Activated effector memory CD4-positive, alpha-beta T cell treated with anti-CD3 and anti-CD28 coated beads, Interleukin-2, amount 50 U/mL, for 16 hours (primary cell): ENCODE results near the gene DGCR2.
"Not testable (repeated sequence)": the region's sequence is repeated elsewhere in the genome, so short reads cannot be mapped to it uniquely, and the experiment has no call there.

Experiments
- DNase-seq: peaks from one replicate; pipeline ENCODE4 v3.0.0-alpha.2; 2020

DGCR2 gene

DNA sequence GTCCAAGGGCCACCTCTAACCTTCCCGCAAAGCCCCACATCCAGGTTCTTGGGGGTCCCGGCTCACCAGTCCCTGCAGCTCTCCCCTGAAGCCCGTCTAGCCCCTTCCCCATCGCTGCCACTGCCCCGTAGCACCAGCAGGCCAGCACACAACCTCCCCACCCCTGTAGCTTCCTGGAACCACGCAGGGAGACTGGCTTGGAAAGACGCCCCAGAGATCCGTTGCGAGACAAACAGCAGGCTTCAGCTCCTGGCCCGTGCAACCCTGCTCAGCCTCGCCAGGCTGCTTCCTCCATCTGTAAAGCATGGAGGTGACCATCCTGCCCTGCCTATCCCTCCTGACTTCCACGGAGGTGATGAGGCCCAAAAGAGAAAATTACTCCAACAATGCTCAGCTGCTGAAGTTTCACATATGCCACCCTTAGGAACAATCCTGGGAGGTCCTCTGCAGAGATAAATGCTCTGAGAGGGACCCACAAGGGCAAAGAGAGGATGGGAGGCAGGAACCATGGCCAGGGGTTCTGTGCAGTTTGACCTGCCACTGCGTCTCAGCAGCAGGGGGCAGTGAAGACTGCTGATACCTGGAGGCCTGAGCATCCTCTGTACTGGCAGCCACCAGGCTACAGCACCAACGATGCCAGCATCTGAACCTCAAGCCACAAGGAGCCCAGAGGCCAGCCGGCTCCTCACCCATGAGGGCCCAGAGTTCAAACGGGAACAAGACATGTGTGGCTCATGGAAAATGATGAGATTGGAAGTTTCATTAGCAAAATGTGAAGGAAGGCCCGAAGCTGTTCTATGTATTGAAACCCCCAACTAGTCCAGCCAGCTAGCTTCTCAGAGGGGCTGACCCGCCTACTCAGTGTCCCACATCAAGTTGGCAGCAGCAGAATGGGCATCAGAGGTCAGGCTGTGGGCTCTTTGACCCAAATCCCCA lies 16.1 kb downstream of the DGCR2 start:
- peak; percentile 82 for DNase-seq

DNA sequence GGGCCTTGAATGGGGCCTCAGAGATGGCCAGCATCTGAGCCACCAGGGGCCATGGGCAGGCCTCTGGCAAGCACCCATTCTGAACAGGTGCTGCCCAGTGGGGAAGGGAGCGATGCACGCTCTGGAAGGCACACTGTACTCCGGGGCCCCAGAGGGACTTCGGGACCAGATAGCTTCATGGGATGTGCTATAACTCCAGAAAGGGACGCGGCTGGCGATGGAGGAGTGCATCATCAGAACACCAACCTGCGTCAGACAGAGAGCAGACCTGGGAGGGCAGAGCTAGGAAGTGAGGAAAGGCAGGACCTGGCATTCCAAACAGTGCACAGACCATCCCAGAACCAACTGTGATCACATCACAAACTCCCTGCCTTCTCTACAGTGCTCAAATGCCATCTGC lies 16.8 kb downstream of the DGCR2 start:
- peak; percentile 55 for DNase-seq

DNA sequence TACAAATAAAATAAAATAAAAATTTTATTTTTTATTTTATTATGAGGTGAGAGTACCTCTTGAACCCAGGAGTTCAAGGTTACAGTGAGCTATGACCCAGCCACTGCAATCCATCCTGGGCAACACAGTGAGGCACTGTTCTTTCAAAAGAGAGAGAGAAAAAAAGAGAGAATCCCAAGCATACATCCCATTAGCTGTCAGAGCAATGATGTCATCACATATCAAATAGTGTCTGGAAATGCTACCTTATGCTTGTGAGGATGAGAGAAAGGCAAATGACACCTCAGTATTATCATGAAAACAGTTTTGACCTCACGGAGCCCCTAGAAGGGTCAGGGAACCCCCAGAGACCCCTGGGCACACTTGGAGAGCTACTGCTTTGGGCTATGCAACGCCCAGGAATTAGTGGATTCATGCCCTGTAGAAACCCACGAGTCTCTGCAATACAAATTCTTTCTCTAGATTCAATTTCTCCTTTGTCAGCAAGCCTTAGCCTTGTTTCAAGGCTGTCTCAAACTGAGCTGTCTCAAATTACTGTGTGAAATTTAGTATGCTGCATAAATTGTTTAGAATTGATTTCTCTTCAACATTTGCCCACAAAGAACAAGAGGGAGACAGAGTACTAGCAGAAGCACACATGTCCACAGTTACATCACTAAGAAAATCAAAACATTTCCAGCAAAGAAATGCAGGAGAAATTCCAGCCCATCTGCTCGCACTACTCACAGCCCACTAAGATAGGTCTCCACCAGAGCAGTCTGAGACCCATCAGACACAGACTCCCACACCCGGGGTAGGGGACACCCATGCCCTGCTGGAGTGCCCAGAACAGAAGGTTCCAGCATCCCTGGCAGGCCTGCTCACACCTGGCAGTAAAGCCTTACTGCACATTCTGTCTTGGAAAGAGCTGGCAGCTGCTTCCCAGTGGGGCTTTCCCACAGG lies 18.1 kb downstream of the DGCR2 start:
- peak; percentile 59 for DNase-seq

DNA sequence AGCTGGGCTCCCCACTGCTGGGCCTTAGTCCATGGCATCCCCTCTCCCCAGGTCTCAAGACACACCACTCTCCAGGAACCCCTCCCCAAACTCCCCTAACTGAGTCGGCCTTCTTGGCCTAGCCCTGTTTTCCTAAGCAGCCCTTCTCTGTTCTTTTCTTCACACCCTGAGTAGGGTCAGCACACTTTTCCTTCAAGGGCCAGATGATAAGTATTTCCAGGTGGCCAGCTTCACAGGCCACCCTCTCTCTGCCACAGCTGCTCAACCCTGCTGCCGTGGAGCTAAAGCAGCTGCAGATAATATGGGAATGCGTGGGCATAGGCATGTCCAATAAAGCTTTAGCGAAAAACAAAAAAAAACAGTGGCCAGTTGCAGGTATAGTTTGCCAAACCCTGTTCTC lies 24.1 kb downstream of the DGCR2 start:
- DNase-seq, result no peak

DNA sequence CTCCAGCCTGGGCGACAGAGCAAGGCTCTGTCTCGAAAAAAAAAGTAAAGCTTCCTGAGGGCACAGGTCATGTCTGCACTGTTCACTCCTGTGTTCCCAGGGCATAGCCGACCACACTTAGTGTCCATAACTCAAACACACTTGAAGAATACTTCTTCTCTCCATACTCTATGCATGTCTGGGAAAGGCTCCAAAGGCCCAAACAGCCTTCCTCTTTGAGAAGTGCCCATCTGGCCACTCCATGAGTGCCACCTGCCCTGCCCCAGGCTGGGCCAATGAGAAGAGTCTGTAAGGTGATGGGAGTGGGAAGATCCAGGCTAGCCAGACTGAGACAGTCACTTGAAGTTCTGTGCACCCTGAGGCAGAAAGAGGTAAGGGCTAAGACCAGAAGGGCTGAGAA lies 24.7 kb downstream of the DGCR2 start:
- no peak for DNase-seq

DNA sequence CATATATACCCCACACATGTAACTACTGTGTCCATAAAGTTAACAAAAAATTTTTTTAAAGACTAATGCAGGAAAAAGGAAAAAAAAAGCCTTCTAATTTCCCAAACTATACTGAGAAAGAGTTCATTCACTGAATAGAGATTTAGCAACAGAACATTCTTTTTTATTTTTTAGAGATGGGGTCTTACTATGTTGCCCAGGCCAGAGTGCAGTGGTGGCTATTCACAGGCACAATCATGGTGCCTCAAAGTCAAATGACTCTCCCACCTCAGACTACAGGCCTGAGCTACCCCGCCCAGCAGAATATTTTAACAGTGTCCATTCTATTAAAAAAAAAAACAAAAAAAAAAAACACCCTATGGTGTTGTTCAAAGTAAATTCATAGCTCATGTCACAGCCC lies 25.7 kb downstream of the DGCR2 start:
- DNase-seq, result no peak

- no peak for DNase-seq
Measured at GRCh38 chr22:19094393-19094997, 27.7 kb downstream of the DGCR2 start.

GRCh38 chr22:19092725-19093124 lies 29.5 kb downstream of the DGCR2 start:
- DNase-seq, result no peak

- DNase-seq, result no peak
Measured at GRCh38 chr22:19090586-19091127, 31.6 kb downstream of the DGCR2 start.

GRCh38 chr22:19090183-19090582 lies 32.0 kb downstream of the DGCR2 start:
- DNase-seq, result no peak

DNA sequence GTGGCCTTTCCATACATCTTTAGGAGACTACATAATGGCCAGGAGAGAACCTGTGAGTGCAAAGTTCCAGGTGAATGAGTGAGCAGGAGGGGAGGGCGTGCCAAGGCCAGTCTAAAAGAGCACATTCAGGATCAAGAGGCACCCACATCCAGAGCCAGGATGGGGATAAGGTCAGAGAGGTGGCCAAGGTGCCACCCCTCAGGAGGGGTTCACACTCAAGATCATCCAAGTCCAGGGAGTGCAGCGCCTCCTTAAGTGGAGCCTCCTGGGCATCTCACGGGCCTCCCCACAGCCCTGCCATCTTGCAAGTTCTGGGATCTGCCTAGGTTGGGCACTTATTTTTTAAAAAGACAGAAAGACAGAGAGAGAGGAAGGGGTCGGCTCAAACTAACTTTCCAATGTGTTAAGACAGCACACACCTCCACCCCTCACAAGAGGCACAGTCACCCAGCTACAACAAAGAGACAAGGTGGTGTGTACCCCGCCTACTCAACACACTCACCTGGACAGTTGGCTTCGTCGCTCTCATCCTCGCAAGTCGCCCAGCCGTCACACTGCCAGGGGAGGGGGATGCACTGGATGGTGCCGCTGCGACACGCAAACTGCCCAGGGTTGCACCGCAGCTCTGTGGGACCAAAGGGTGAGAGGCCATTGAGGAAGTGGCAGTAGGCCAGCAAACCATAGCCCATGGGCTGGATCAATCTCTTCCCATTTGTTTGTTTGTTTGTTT lies 33.2 kb downstream of the DGCR2 start:
- no peak for DNase-seq

GRCh38 chr22:19086896-19087295 lies 35.3 kb downstream of the DGCR2 start:
- no peak for DNase-seq

- DNase-seq, result no peak
Measured at GRCh38 chr22:19086417-19086816, 35.8 kb downstream of the DGCR2 start.

DNA sequence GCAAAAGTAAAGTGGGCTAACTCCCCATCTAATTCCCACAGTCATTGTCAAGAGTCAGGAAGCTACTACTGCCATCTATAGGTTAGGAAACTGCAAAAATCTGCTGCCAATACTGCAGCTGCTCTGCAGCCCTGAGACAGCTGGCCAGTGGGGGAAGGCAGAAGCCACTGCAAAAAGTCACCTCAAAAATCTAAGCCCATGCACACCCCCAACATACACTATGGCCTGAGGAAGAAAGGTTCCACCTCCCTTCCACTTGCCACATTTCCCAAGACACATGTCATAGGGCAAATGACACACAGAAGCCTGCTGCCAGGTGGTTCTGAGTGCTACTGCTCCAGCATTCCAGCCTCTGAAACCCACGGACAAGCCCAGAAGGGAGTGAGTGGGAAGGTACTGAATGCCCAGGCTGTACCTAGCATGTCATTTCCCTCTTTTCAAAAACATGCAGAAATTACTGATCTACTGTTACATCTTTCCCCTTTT lies 36.9 kb downstream of the DGCR2 start:
- DNase-seq, result no peak

- DNase-seq, result not testable (repeated sequence)
Measured at GRCh38 chr22:19084586-19084985, 37.6 kb downstream of the DGCR2 start.

DNA sequence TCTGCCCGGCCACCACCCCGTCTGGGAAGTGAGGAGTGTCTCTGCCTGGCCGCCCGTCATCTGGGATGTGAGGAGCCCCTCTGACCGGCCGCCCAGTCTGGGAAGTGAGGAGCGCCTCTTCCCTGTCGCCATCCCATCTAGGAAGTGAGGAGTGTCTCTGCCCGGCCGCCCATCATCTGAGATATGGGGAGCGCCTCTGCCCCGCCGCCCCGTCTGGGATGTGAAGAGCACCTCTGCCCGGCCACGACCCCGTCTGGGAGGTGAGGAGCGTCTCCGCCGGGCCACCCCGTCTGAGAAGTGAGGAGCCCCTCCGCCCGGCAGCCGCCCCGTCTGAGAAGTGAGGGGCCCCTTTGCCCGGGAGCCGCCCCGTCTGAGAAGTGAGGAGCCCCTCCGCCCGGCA lies 38.1 kb downstream of the DGCR2 start:
- not testable (repeated sequence) for DNase-seq

DNA sequence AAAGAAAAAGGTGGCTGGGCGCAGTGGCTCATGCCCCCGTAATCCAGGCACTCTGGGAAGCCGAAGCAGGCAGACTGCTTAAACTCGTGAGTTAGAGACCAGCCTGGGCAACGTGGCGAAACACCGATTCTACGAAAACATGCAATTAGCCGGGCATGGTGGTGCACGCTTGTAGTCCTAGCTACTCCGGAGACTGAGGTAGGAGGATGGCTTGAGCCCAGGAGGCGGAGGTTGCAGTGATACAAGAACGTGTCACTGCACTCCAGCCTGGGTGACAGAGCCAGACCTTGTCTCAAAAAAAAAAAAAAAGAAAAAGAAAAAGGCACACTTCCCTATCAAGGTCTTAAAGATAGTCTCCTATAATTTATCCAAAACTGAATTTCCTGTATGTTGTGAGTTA lies 39.4 kb downstream of the DGCR2 start:
- DNase-seq, result no peak

- no peak for DNase-seq
Measured at GRCh38 chr22:19082101-19082500, 40.1 kb downstream of the DGCR2 start.

DNA sequence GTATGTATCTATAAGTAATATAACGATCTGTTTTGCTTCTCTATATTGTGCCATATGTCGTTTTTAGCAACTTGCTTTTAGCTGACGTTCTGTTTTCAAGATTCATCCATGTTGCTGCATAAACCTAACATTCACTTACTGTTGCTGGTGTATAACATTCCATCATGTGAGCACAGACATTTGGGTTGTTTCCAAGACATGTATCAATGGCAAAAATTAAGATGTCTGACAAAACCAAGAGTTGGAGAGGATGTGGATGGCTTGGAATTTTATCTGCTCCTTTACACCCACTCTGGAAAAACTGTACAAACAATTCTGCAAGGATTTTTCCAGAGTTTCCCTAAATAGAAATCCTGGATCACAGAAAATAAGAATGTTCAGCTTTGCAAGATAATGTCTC lies 40.9 kb downstream of the DGCR2 start:
- no peak for DNase-seq

GRCh38 chr22:19080853-19081252 lies 41.4 kb downstream of the DGCR2 start:
- no peak for DNase-seq

DNA sequence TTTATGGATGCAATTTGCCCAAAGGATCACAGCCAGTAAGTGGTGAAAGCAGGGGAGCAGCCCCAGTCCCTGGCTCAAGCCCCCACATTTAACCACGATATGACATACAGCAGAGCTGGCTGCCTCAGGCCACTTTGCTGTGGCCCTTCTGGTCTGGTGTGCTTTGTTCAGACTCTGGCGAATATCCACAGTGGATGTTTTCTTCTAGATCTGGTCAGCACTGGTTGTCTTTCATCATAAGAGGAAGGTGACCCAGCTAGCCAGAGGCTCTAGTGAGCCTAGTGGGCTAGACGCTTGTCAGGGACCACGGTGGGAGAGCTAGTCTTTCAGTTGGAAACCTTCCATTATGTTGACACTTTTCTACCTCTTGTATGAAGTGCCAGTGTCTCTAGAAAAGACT lies 42.5 kb downstream of the DGCR2 start:
- no peak for DNase-seq

DNA sequence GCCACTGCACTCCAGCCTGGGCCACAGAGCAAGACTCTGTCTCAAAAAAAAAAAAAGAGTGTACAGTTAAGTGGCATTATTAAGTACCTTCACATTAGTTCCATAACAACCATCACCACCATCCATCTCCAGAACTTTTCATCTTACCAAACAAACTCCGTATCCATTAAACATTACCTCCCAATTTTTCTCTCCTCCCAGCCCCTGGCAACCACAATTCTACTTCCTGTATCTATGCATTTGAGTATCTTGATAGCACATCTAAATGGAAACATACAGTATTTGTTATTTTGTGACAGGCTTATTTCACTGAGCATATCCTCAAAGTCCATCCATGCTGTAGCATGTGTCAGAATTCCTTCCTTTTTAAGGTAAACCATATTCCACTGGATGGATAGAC lies 46.8 kb downstream of the DGCR2 start:
- DNase-seq, result no peak
